NOMO-1 treated with DMSO at 0.1 percent for 48 hours (cell line): ENCODE measurements around the gene EIF4G3.
"Not testable (repeated sequence)": the region's sequence is repeated elsewhere in the genome, so short reads cannot be mapped to it uniquely, and the experiment has no call there.

ENCODE experiments used
- DNase-seq: peaks from one replicate; lab custom pipeline; 2025; ENCODE audit not compliant: unreplicated experiment; lab: John Stamatoyannopoulos, UW

The EIF4G3 gene

DNA sequence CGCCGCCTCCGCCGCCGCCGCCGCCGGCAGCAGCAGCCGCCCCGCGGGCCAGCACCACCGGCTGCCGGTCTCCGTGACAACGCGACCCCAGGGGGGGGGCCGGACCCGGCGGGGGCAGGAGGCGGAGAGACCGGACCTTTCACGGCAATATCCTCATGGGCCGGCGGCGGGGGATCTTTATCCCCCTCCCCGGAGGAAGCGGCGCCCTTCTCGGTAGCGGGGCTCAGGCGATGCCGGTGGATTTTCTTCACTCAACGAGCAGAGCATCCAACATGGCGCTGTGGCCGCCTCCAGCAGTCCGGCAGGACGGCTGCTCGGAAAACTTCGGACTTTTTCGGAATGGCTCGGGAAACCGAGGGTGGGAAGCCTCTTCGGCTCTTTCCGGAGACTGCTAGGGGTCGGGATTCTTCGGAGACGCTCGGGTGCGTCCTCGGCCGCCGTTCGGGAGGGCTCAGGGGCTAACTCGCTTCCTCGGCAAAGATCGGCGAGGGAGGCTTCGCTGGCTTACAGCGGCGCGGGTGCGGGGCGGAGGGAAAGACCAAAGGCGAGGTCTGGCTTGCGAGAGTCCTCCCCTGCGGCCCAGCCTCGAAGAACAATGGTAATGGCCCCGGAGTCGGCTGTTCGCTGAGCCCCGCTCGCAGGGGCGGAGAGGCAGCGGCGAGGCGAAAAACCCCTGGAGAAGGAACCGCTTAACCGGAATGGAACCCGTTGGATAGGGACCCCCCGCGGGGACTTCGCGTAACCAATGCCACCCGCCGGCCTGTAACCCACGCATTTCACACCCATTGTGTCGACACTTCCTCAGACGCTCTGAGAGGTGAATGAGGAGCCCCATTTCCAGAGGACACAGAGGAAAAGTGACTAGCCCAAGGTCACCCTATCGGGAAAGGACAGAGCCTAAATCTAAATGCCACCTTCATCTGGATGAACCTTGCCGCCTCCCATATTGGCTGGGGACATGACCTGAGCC, at the start of gene EIF4G3:
TSS of gene EIF4G3 (minus strand) at position 312 of the 970 bp plus-strand sequence. CDS start 174,155 bp downstream, outside the sequence.
- DNase-seq = peak; percentile 97

GRCh38 chr1:21225065-21225464, 48.4 kb upstream of the EIF4G3 start:
- no peak for DNase-seq

- DNase-seq = no peak
Observed at GRCh38 chr1:21220815-21221214, 44.1 kb upstream of the EIF4G3 start.

GRCh38 chr1:21219674-21220073, 43.0 kb upstream of the EIF4G3 start:
- DNase-seq = no peak

- DNase-seq = no peak
Observed at GRCh38 chr1:21217812-21218596, 41.3 kb upstream of the EIF4G3 start.

DNA sequence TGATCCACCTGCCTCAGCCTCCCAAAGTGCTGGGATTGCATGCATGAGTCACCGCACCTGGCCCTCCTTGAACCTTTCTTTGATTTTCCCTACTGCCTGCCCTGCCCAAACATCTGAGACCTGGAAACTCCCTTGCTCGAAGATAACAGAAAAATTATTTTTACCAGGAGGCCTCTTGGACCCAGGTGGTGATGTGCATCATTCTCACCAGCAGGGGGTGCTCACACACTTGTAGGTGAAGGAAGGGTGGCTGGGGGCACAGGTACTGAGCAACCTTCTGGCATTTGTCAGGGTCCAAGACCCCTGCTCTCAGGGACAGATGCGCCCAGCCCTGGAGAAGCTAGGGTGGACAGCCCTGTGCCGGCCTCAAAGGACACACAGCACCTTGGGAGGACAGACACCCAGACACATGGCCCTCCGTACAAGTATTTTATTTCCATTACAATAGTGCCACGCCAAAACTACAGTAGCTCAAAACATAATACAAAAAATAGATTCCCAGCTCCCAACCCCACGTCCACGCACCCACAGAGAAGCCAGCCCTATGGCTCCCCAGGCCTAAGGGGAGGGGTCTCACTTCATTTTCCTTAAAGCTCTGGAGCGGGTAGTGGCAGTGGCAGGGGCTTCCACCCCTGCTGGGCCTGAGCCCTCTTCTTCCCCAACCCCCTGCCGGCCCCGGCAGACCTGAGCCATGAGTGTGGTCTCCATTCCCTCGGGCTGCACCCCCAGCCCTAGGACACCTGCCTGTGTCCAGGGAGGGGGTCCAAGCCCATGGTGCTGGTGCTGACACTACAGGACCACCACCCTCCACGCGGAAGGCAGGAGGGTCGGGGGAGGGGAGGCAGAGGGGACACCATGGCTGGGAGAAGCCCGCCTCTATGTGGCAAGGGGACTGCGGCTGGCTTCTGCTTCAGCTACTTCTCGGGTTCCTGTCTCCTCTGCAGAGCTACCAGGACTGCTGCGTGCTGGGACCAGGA, 40.4 kb upstream of the EIF4G3 start:
- DNase-seq = peak; percentile 7

DNA sequence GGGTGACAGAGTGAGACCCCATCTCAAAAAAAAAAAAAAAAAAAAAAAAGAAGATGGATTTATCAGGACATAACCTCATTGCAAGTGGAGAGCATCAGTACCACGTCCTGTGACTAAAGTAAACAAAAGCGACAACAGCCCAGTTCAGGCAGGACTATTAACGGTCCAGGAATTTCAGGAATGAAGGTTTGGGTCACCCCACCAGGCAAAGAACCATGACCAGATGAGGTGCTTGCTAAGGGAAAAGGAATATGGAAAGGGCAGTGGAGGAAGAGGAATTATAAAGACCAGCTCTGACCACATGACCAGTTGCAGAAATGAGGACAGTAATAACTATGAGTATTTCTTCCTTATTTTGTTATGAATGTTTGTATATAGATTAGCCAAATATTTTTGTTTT, 35.4 kb upstream of the EIF4G3 start:
- no peak for DNase-seq

- not testable (repeated sequence) for DNase-seq
Observed at GRCh38 chr1:21208137-21208700, 31.5 kb upstream of the EIF4G3 start.

DNA sequence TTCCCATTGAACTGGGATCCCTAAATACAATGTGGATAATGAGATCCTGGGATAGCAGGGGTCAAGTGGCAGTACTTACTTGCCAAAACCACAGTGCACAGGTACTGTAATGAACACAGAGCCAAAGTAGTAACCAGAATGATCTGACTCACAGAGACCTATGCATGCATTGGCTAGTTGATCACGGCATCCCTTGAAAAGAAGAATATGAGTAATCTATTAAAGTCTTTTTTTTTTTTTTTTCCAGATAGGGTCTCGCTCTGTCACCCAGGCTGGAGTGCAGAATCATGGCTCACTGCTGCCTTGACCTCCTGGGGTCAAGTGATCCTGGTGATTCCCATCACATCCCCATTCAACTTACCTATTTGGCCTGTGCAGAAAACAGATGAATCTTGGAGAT, 29.4 kb upstream of the EIF4G3 start:
- DNase-seq = no peak

GRCh38 chr1:21205416-21205815, 28.7 kb upstream of the EIF4G3 start:
- DNase-seq = no peak

- no peak for DNase-seq
Observed at GRCh38 chr1:21201650-21202049, 25.0 kb upstream of the EIF4G3 start.

- DNase-seq = not testable (repeated sequence)
Observed at GRCh38 chr1:21201238-21201637, 24.5 kb upstream of the EIF4G3 start.

GRCh38 chr1:21200767-21201166, 24.1 kb upstream of the EIF4G3 start:
- DNase-seq = no peak

GRCh38 chr1:21198929-21199328, 22.2 kb upstream of the EIF4G3 start:
- no peak for DNase-seq

GRCh38 chr1:21192871-21193270, 16.2 kb upstream of the EIF4G3 start:
- no peak for DNase-seq

DNA sequence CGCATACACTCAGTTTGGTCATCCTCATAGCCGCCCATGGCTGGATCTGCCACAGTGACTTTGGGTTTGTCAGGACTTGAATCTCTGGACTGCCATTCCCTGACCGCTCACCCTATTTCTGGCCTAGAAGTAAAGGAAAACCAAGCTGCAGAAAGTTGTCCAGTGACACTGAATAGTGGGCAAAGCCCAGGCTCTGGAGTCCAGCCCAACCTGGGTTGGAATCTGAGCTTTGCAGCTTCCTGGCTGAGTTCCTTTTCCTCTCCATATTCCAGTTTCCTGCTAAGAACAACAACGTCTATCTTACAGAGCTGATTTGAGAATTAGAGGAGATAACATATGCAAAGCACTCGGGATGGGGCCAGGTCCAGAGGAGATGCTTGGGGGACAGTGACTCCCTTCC, 15.6 kb upstream of the EIF4G3 start:
- DNase-seq = no peak

DNA sequence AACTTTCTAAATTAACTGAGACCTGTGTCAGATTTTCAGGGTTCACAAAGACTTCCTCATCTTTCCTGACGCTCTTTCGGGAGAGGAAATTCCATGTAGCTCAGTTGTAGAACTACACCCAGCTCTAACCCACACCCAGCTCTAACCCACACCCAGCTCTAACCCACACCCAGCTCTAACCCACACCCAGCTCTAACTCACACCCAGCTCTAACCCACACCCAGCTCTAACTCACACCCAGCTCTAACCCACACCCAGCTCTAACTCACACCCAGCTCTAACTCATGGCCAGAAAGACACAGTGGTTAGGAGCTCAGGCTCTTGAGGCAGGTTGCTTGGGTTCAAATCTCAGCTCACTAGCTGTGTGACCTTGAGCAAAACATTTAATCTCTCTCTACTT, 14.1 kb upstream of the EIF4G3 start:
- DNase-seq = not testable (repeated sequence)

DNA sequence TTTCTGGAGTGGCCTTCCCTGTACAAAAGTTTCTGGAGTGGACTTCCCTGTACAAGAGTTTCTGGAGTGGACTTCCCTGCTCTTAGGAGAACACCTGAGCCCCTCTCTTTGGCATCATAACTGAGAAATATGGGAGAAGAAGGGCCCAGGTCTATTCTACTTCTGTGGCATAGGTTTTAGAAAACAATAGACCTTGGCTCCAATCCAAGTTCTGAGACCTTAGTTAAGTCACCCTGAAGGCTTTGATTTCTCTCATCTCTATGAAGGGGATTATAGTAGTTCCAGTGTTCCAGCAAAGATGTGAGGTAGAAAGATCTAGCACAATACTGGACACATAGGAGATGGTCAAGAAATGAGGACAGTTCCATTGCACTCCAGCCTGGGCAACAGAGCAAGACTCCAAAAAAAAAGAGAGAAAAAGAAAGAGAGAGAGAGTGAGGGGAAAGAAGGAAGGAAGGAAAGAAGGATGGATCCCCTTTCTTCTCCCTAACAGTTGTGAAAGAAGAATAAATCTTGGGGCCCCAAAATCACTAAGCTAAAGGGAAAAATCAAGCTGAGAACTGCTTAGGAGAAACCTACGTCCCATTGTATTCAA, 13.3 kb upstream of the EIF4G3 start:
- no peak for DNase-seq

DNA sequence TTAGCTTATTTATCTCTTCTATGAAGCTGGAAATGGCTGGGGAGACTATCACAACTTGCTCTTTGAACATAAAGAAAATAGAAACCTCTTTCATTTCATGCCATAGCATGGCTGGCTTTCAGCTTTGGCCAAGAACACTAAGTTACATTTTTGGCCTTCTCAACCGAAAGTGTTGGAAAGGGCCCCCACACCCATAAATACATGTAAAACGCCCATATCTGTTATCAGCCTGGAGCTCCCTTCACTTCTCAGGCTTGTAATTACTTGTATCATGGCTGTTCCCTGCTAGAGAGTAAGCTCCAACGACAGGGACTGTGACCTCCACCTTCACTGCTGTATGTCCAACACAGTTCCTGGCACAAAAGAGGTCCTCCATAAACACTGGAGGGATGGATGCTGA, 12.7 kb upstream of the EIF4G3 start:
- no peak for DNase-seq

DNA sequence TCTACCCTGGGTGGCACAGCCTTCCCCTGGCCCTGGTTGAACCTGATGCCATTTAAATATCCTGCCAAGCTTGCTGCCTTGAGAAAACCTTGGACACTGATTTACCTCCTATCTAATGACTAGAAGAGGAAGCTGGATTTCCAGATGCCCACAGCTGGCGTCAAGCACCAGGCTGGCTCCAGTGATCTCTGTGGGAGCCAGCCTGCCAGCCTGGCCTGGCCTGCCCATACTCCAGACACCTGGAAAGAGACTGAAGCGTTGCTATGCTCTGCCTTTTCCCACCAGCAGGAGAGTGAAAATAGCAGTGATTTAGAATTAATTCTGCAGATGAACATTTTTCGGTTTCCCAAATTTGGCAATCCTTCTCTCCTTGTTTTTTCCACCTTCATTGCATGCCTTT, 11.5 kb upstream of the EIF4G3 start:
- DNase-seq = no peak
